HEK293 (cell line): Measurements from ENCODE around the gene PTPN3.

ENCODE experiments used
- CTCF ChIP-seq: fragments of 450-650 bp; formaldehyde crosslinking; IDR thresholded peaks from 2 replicates; pipeline ENCODE4 v1.5.1; 2016; ENCODE audit warnings: missing biosample characterization, missing genetic modification characterization
- ZNF121 ChIP-seq: fragments of 450-650 bp; formaldehyde crosslinking; IDR thresholded peaks from 2 replicates; pipeline ENCODE4 v1.5.1; 2016; ENCODE audit warnings: missing biosample characterization, missing genetic modification characterization
- ZNF138 ChIP-seq: fragments of 450-650 bp; formaldehyde crosslinking; IDR thresholded peaks from 2 replicates; pipeline ENCODE4 v1.5.1; 2016; ENCODE audit warnings: missing biosample characterization, missing genetic modification characterization, borderline replicate concordance
- ZNF350 ChIP-seq: fragments of 450-650 bp; formaldehyde crosslinking; IDR thresholded peaks from 2 replicates; pipeline ENCODE4 v1.5.0; 2017; ENCODE audit warnings: missing biosample characterization, mild to moderate bottlenecking, missing genetic modification characterization
- ZNF449 ChIP-seq: fragments of 450-650 bp; formaldehyde crosslinking; IDR thresholded peaks from 2 replicates; pipeline ENCODE4 v1.5.1; 2017; ENCODE audit warnings: missing biosample characterization, mild to moderate bottlenecking, missing genetic modification characterization, moderate library complexity
- ZNF558 ChIP-seq: fragments of 450-650 bp; formaldehyde crosslinking; IDR thresholded peaks from 2 replicates; pipeline ENCODE4 v1.5.1; 2016; ENCODE audit warnings: missing biosample characterization, missing genetic modification characterization

GRCh38 chr9:109475526-109475925, 22.6 kb downstream of the PTPN3 start:
- TF ChIP-seq ZNF350 (tag by site-specific recombination) (no peak), CTCF (tag by site-specific recombination) (no peak), ZNF449 (tag by site-specific recombination) (no peak), ZNF138 (tag by site-specific recombination) (no peak), ZNF121 (tag by site-specific recombination) (no peak), ZNF558 (tag by site-specific recombination) (no peak)
